Measurements from ENCODE around the gene ERICH6B.
"Not testable (repeated sequence)": the region's sequence is repeated elsewhere in the genome, so short reads cannot be mapped to it uniquely, and the experiment has no call there.

DNA sequence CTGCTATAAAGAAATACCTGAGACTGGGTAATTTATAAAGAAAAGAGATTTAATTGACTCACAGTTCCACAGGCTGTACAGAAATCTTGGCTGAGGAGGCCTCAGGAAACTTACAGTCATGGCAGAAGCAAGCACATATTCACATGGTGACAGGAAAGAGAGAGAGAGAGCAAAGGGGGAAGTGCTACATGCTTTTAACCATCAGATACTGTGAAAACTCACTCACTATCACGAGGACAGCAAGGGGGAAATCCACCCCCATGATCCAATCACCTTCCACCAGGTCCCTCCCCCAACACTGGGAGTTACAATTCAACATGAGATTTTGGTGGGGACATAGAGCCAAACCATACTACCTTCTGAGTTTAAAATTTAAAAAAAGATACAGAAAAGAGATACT, 44.9 kb upstream of the ERICH6B start:
- TF ChIP-seq, protein P1, sequence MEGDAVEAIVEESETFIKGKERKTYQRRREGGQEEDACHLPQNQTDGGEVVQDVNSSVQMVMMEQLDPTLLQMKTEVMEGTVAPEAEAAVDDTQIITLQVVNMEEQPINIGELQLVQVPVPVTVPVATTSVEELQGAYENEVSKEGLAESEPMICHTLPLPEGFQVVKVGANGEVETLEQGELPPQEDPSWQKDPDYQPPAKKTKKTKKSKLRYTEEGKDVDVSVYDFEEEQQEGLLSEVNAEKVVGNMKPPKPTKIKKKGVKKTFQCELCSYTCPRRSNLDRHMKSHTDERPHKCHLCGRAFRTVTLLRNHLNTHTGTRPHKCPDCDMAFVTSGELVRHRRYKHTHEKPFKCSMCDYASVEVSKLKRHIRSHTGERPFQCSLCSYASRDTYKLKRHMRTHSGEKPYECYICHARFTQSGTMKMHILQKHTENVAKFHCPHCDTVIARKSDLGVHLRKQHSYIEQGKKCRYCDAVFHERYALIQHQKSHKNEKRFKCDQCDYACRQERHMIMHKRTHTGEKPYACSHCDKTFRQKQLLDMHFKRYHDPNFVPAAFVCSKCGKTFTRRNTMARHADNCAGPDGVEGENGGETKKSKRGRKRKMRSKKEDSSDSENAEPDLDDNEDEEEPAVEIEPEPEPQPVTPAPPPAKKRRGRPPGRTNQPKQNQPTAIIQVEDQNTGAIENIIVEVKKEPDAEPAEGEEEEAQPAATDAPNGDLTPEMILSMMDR (IDR thresholded peaks at IDR 0.05): not testable (repeated sequence)
- TF ChIP-seq EP300, POLR2AphosphoS5 (IDR thresholded peaks at IDR 0.05): not testable (repeated sequence)

Measured in stomach (tissue), 4 donors.